CD4-positive, alpha-beta T cell (primary cell): ENCODE measurements around the gene OR2F1. TPM values are rescaled to one million over a fixed set of nuclear protein-coding genes. Genes with fewer than 3 reads are reported as not detected.

Experiments
- ATAC-seq: fragments of 200-7000 bp; cut with Tn5 transposase; one replicate; pipeline ENCODE4 v1.10.0; 2022; ENCODE audit warnings: mild to moderate bottlenecking; ENCODE audit not compliant: poor library complexity
- CTCF ChIA-PET: fragments of 350-600 bp; sonication (Branson Sonifier 250); formaldehyde crosslinking; loops from one replicate; lab custom pipeline; 2021; ENCODE audit warnings: antibody characterized with exemption, inconsistent platforms; lab: Charles Lee
- POLR2A ChIA-PET: fragments of 350-600 bp; sonication (Branson Sonifier 250); formaldehyde crosslinking; loops from one replicate; lab custom pipeline; 2021; ENCODE audit warnings: antibody characterized with exemption, inconsistent platforms; lab: Charles Lee
- DNase-seq, 14 experiments: peaks; one replicate each; pipeline ENCODE4 v3.0.0-alpha.2; 2013 to 2020; ENCODE audit warnings: mixed read lengths in 2 of 14
- H3K27ac ChIP-seq, 2 donors: one replicate each; pipeline versions ENCODE4 v1.5.1 to v1.7.0; 2013; ENCODE audit warnings: low read length in 2 of 2, low read depth in 1 of 2, mild to moderate bottlenecking in 1 of 2
- H3K27me3 ChIP-seq, 2 experiments: 1 replicate in 1 of 2; 2 replicates in 1 of 2; pipeline versions ENCODE4 v1.6.1 to v1.7.0; 2013; ENCODE audit warnings: low read length in 2 of 2, control low read depth in 1 of 2, mild to moderate bottlenecking in 1 of 2, moderate library complexity in 1 of 2; ENCODE audit not compliant: insufficient read depth in 2 of 2, control insufficient read depth in 1 of 2
- H3K36me3 ChIP-seq: one replicate; pipeline ENCODE4 v1.6.1; 2013; ENCODE audit warnings: low read length, control low read depth; ENCODE audit not compliant: insufficient read depth
- H3K4me1 ChIP-seq: one replicate; pipeline ENCODE4 v1.6.1; 2013; ENCODE audit warnings: low read length, control low read depth; ENCODE audit not compliant: insufficient read depth
- H3K4me3 ChIP-seq: one replicate; pipeline ENCODE4 v1.5.1; 2013; ENCODE audit warnings: mild to moderate bottlenecking, low read length, moderate library complexity
- H3K9me3 ChIP-seq, 2 experiments: 1 replicate in 1 of 2; 2 replicates in 1 of 2; pipeline versions ENCODE4 v1.6.1 to v1.7.0; 2013; ENCODE audit warnings: low read length in 2 of 2, mild to moderate bottlenecking in 2 of 2, control low read depth in 1 of 2, moderate library complexity in 1 of 2; ENCODE audit not compliant: control insufficient read depth in 1 of 2, insufficient read depth in 1 of 2
- H3K27ac Mint-ChIP-seq: one replicate; pipeline ENCODE4 v1.8.0; 2020; ENCODE audit warnings: mixed read lengths
- H3K27me3 Mint-ChIP-seq: one replicate; pipeline ENCODE4 v1.8.0; 2021; ENCODE audit warnings: mixed read lengths
- H3K36me3 Mint-ChIP-seq: one replicate; pipeline ENCODE4 v1.8.0; 2021; ENCODE audit warnings: low read depth, mixed read lengths
- H3K4me1 Mint-ChIP-seq: one replicate; pipeline ENCODE4 v1.8.0; 2021; ENCODE audit warnings: low read depth, mixed read lengths
- H3K4me3 Mint-ChIP-seq: one replicate; pipeline ENCODE4 v1.8.0; 2020; ENCODE audit warnings: mild to moderate bottlenecking, mixed read lengths
- H3K9me3 Mint-ChIP-seq: one replicate; pipeline ENCODE4 v1.8.0; 2020; ENCODE audit warnings: mixed read lengths
- intact Hi-C, 2 experiments: fragments of 100-400 bp; cut with DNase I in 1 of 2; cut with micrococcal nuclease in 1 of 2; formaldehyde crosslinking; loops; one replicate each; pipeline versions ENCODE4 v1.15.1 to v1.9.0; 2023 to 2025; cut with DNase I, micrococcal nuclease
- total RNA-seq, 174 experiments: library from RNA in 2 of 174; stranded (reverse) in 2 of 174; gene quantifications; one replicate each; pipeline ENCODE4 v1.2.3 and lab custom pipeline; 2021 to 2026
- TF ChIP-seq, protein P1 (sequence below): fragments of 200-600 bp; IDR thresholded peaks from one replicate; pipeline ENCODE4 v1.8.0; 2022; ENCODE audit warnings: antibody characterized with exemption, mild to moderate bottlenecking

Gene OR2F1
- total RNA-seq, 2 experiments from 2014 or later = not detected

GRCh38 chr7:143978585-143978984 lies 23.9 kb downstream of the OR2F1 start:
- no peak for ATAC-seq
- ChIA-PET POLR2A (no interaction called here), CTCF (no interaction called here)
- Histone ChIP-seq H3K4me3 (no peak overlapping the region), H3K27me3 (peaks cover 0 to 3% of the 10 kb centered on the region in 2 experiments), H3K36me3 (no peaks in the 10 kb centered on the region), H3K4me1 (no peaks in the 10 kb centered on the region), H3K9me3 (peaks cover 0 to 6% of the 10 kb centered on the region in 2 experiments), H3K27ac (no peak overlapping the region)
- no peaks in the 10 kb centered on the region for H3K36me3 Mint-ChIP-seq
- no peaks in the 10 kb centered on the region for H3K9me3 Mint-ChIP-seq
- intact Hi-C loops = no loop called here
- TF ChIP-seq, protein P1, sequence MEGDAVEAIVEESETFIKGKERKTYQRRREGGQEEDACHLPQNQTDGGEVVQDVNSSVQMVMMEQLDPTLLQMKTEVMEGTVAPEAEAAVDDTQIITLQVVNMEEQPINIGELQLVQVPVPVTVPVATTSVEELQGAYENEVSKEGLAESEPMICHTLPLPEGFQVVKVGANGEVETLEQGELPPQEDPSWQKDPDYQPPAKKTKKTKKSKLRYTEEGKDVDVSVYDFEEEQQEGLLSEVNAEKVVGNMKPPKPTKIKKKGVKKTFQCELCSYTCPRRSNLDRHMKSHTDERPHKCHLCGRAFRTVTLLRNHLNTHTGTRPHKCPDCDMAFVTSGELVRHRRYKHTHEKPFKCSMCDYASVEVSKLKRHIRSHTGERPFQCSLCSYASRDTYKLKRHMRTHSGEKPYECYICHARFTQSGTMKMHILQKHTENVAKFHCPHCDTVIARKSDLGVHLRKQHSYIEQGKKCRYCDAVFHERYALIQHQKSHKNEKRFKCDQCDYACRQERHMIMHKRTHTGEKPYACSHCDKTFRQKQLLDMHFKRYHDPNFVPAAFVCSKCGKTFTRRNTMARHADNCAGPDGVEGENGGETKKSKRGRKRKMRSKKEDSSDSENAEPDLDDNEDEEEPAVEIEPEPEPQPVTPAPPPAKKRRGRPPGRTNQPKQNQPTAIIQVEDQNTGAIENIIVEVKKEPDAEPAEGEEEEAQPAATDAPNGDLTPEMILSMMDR = no peak
- no peak overlapping the region for H3K27ac Mint-ChIP-seq
- no peak for DNase-seq
- H3K4me3 Mint-ChIP-seq = no peak overlapping the region
- H3K4me1 Mint-ChIP-seq = no peaks in the 10 kb centered on the region
- peaks cover 19% of the 10 kb centered on the region for H3K27me3 Mint-ChIP-seq

DNA sequence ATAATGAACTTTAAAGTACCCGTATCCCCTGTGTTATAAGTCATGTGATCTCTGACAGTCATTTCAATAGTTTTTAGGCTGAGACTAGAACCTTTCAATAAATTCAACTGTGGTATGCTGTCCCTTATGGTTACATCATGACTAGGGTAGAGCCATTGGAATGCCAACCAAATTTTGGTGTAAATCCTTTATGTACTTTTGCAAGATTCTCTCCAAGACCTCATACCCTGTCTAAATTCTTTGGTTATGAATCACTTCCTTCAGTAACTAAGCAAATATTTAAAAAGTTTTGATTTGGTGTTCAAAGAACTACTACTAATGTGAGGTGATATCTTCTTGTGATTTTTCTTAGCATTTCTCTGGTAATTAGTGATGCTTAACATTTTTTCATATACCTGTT lies 24.7 kb downstream of the OR2F1 start:
- no peaks in the 10 kb centered on the region for H3K4me1 ChIP-seq
- Mint-ChIP-seq H3K27me3 (peaks cover 14% of the 10 kb centered on the region), H3K4me1 (no peaks in the 10 kb centered on the region), H3K4me3 (no peak overlapping the region), H3K9me3 (no peaks in the 10 kb centered on the region), H3K36me3 (no peaks in the 10 kb centered on the region), H3K27ac (no peak overlapping the region)
- H3K27me3 ChIP-seq = peaks cover 0 to 2% of the 10 kb centered on the region in 2 experiments
- intact Hi-C loops = no loop called here
- CTCF ChIA-PET = no interaction called here
- no peak overlapping the region for H3K4me3 ChIP-seq
- H3K36me3 ChIP-seq = no peaks in the 10 kb centered on the region
- ATAC-seq (no peak), DNase-seq (no peak)
- TF ChIP-seq, protein P1 = no peak
- peaks cover 0 to 6% of the 10 kb centered on the region in 2 experiments for H3K9me3 ChIP-seq
- H3K27ac ChIP-seq = no peak overlapping the region
- POLR2A ChIA-PET = no interaction called here

- H3K9me3 Mint-ChIP-seq = no peaks in the 10 kb centered on the region
- POLR2A ChIA-PET = no interaction called here
- ATAC-seq (no peak), DNase-seq (no peak)
- H3K9me3 ChIP-seq = peaks cover 0 to 6% of the 10 kb centered on the region in 2 experiments
- no peak overlapping the region for H3K4me3 Mint-ChIP-seq
- no peaks in the 10 kb centered on the region for H3K4me1 Mint-ChIP-seq
- no peak overlapping the region for H3K27ac Mint-ChIP-seq
- intact Hi-C loops = no loop called here
- no peak overlapping the region for H3K4me3 ChIP-seq
- H3K4me1 ChIP-seq = no peaks in the 10 kb centered on the region
- H3K36me3 Mint-ChIP-seq = no peaks in the 10 kb centered on the region
- CTCF ChIA-PET = no interaction called here
- no peaks in the 10 kb centered on the region for H3K36me3 ChIP-seq
- TF ChIP-seq, protein P1 = no peak
- no peaks in the 10 kb centered on the region for H3K27me3 ChIP-seq
- H3K27ac ChIP-seq = no peak overlapping the region
- H3K27me3 Mint-ChIP-seq = peaks cover 7% of the 10 kb centered on the region
Measured at GRCh38 chr7:143979998-143980397, 25.4 kb downstream of the OR2F1 start.
